H9 (cell line): ENCODE measurements around the gene CCKAR. TPM values are rescaled to one million over a fixed set of nuclear protein-coding genes. Genes with fewer than 3 reads are reported as not detected.

Source experiments
- DNase-seq: peaks from one replicate; pipeline ENCODE4 v3.0.0-alpha.2; 2017
- H2AFZ ChIP-seq: one replicate; pipeline ENCODE4 v1.6.1; 2013; ENCODE audit warnings: mild to moderate bottlenecking, low read length, control low read depth, moderate library complexity
- H2AK5ac ChIP-seq: 2 replicates; pipeline ENCODE4 v1.6.1; 2013; ENCODE audit warnings: low read length, control low read depth, mixed read lengths; ENCODE audit not compliant: insufficient read length
- H2BK120ac ChIP-seq: one replicate; pipeline ENCODE4 v1.6.1; 2013; ENCODE audit warnings: low read depth, mild to moderate bottlenecking, low read length, control low read depth, inconsistent platforms; ENCODE audit not compliant: poor library complexity, severe bottlenecking
- H2BK12ac ChIP-seq: 2 replicates; pipeline ENCODE4 v1.6.1; 2013; ENCODE audit warnings: low read length, control low read depth, mixed read lengths, low read depth; ENCODE audit not compliant: insufficient read length
- H2BK15ac ChIP-seq: 2 replicates; pipeline ENCODE4 v1.6.1; 2013; ENCODE audit warnings: low read depth, low read length, control low read depth
- H2BK20ac ChIP-seq: one replicate; pipeline ENCODE4 v1.6.1; 2013; ENCODE audit warnings: low read depth, mild to moderate bottlenecking, low read length, control low read depth, inconsistent platforms; ENCODE audit not compliant: poor library complexity, severe bottlenecking
- H2BK5ac ChIP-seq: 2 replicates; pipeline ENCODE4 v1.6.1; 2013; ENCODE audit warnings: low read length, control low read depth, mixed read lengths; ENCODE audit not compliant: insufficient read length
- H3K14ac ChIP-seq: 2 replicates; pipeline ENCODE4 v1.6.1; 2013; ENCODE audit warnings: low read length, control low read depth; ENCODE audit not compliant: insufficient read depth
- H3K18ac ChIP-seq: 2 replicates; pipeline ENCODE4 v1.6.1; 2013; ENCODE audit warnings: low read depth, mild to moderate bottlenecking, mixed read lengths, low read length, control low read depth; ENCODE audit not compliant: insufficient read length
- H3K23ac ChIP-seq: 2 replicates; pipeline ENCODE4 v1.6.1; 2013; ENCODE audit warnings: low read length, control low read depth, mixed read lengths, low read depth; ENCODE audit not compliant: insufficient read length
- H3K23me2 ChIP-seq: 2 replicates; pipeline ENCODE4 v1.6.1; 2013; ENCODE audit warnings: low read depth, mild to moderate bottlenecking, mixed read lengths, low read length, control low read depth; ENCODE audit not compliant: insufficient read length, poor library complexity, severe bottlenecking
- H3K27ac ChIP-seq: 2 replicates; pipeline ENCODE4 v1.5.1; 2013; ENCODE audit warnings: low read length, control low read depth, mixed read lengths, low read depth; ENCODE audit not compliant: insufficient read length
- H3K27me3 ChIP-seq: 2 replicates; pipeline ENCODE4 v1.6.1; 2013; ENCODE audit warnings: low read length, control low read depth, inconsistent platforms; ENCODE audit not compliant: insufficient read depth
- H3K4ac ChIP-seq: 2 replicates; pipeline ENCODE4 v1.6.1; 2013; ENCODE audit warnings: low read depth, mild to moderate bottlenecking, control low read depth, inconsistent platforms, low read length, moderate library complexity
- H3K4me1 ChIP-seq: 2 replicates; pipeline ENCODE4 v1.6.1; 2013; ENCODE audit warnings: low read length, control low read depth, inconsistent platforms; ENCODE audit not compliant: insufficient read depth
- H3K4me2 ChIP-seq: 2 replicates; pipeline ENCODE4 v1.6.1; 2013; ENCODE audit warnings: low read length, control low read depth, mixed read lengths; ENCODE audit not compliant: insufficient read length, insufficient read depth
- H3K56ac ChIP-seq: 2 replicates; pipeline ENCODE4 v1.6.1; 2013; ENCODE audit warnings: low read depth, mild to moderate bottlenecking, mixed read lengths, low read length, control low read depth; ENCODE audit not compliant: insufficient read length
- H3K79me1 ChIP-seq: 2 replicates; pipeline ENCODE4 v1.6.1; 2013; ENCODE audit warnings: low read depth, mild to moderate bottlenecking, moderate library complexity, low read length, control low read depth, inconsistent platforms; ENCODE audit not compliant: insufficient read depth, poor library complexity, severe bottlenecking
- H3K79me2 ChIP-seq: 2 replicates; pipeline ENCODE4 v1.6.1; 2013; ENCODE audit warnings: low read length, control low read depth, inconsistent platforms; ENCODE audit not compliant: insufficient read depth
- H3K9ac ChIP-seq: 2 replicates; pipeline ENCODE4 v1.6.1; 2013; ENCODE audit warnings: low read length, control low read depth, mixed read lengths; ENCODE audit not compliant: insufficient read length; ENCODE audit errors: extremely low read depth
- H3K9me3 ChIP-seq: one replicate; pipeline ENCODE4 v1.6.1; 2013; ENCODE audit warnings: low read depth, low read length, inconsistent platforms; ENCODE audit not compliant: control insufficient read depth
- H3T11ph ChIP-seq: one replicate; pipeline ENCODE4 v1.6.1; 2013; ENCODE audit warnings: mild to moderate bottlenecking, low read length, control low read depth, inconsistent platforms
- H4K20me1 ChIP-seq: one replicate; pipeline ENCODE4 v1.6.1; 2013; ENCODE audit not compliant: control insufficient read depth, insufficient read length, insufficient read depth
- H4K5ac ChIP-seq: 2 replicates; pipeline ENCODE4 v1.6.1; 2013; ENCODE audit warnings: low read depth, mild to moderate bottlenecking, mixed read lengths, low read length, control low read depth; ENCODE audit not compliant: insufficient read length
- H4K8ac ChIP-seq: replicated peaks from 2 replicates; pipeline ENCODE4 v1.6.1; 2013; ENCODE audit warnings: low read length, control low read depth, mixed read lengths, low read depth; ENCODE audit not compliant: insufficient read length
- H4K91ac ChIP-seq: 2 replicates; pipeline ENCODE4 v1.6.1; 2013; ENCODE audit warnings: low read depth, mild to moderate bottlenecking, moderate library complexity, mixed read lengths, low read length, control low read depth; ENCODE audit not compliant: insufficient read length
- H3K27ac Mint-ChIP-seq, 3 experiments: 2 replicates in 2 of 3; 3 replicates in 1 of 3; pipeline ENCODE4 v1.8.0; 2020 to 2021; ENCODE audit warnings: mixed read lengths in 3 of 3, mild to moderate bottlenecking in 1 of 3, moderate library complexity in 1 of 3
- H3K27me3 Mint-ChIP-seq: 2 replicates; pipeline ENCODE4 v1.8.0; 2021; ENCODE audit warnings: low read depth, mild to moderate bottlenecking, moderate library complexity, mixed read lengths
- H3K36me3 Mint-ChIP-seq, 3 experiments: 2 replicates in 2 of 3; 3 replicates in 1 of 3; pipeline ENCODE4 v1.8.0; 2020 to 2021; ENCODE audit warnings: low read depth in 3 of 3, mixed read lengths in 3 of 3; ENCODE audit not compliant: insufficient read depth in 1 of 3
- H3K4me1 Mint-ChIP-seq, 2 experiments: 2 replicates each; pipeline ENCODE4 v1.8.0; 2020; ENCODE audit warnings: mixed read lengths in 2 of 2
- H3K4me3 Mint-ChIP-seq, 2 experiments: 2 replicates in 1 of 2; 3 replicates in 1 of 2; pipeline ENCODE4 v1.8.0; 2020 to 2021; ENCODE audit warnings: mild to moderate bottlenecking in 2 of 2, mixed read lengths in 2 of 2, moderate library complexity in 1 of 2
- H3K9me3 Mint-ChIP-seq, 2 experiments: 2 replicates in 1 of 2; 3 replicates in 1 of 2; pipeline ENCODE4 v1.8.0; 2020; ENCODE audit warnings: mild to moderate bottlenecking in 2 of 2, mixed read lengths in 2 of 2, moderate library complexity in 1 of 2
- WGBS: extraction: QIAGEN DNeasy Blood & Tissue Kit; methylation state at CpG from one replicate; pipeline ENCODE4 v1.1.7; 2013; ENCODE audit warnings: missing lambda C conversion rate, low lambda C conversion rate, mixed read lengths; ENCODE audit not compliant: insufficient read length; ENCODE audit errors: extremely low coverage; 5-methylcytosine and 5-hydroxymethylcytosine counted together
- total RNA-seq: library from RNA; stranded (reverse); gene quantifications from 2 replicates; pipeline ENCODE4 v1.2.1, GENCODE V29; 2021
- TF ChIP-seq, protein P1 (sequence below): fragments of 200-600 bp; sonication (generic); conservative IDR thresholded peaks from 3 replicates; pipeline ENCODE4 v1.8.0; 2021; ENCODE audit warnings: antibody characterized with exemption, mild to moderate bottlenecking

Gene CCKAR
- total RNA-seq, 1 experiment from 2014 or later, result not detected

DNA sequence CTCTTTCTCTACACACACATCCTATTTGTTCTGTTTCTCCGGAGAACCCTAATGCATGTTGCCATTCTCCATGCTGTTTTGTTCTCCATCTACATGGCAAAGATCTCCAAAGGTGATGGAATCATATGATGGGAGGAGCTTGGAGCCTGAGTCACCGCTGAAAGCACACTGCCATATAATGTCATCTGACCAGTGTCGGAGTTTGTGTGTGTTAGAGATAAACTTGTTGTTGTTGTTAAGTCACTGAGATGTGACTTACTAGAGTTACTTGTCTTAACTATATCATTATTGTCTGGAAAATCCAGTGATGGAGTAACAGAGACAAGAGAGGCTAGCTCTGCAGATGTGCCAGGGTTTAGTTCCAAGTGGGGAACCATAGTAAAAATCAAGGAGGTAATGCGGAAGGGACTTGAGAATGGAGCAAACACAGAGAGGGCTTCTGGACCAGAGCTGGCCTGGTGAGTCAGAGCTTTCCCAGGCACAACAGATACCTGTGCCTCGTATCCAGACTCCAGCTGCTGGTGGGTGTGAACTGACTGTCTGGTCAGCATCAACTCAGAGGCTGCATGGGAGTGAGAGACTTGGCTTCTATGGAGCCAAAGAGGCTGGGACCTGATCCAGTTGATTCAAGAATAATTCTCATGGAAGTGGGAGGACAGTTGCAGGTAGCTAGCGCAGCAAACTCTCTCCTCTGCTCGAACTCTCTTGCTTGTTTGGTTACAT, 30.6 kb upstream of the CCKAR start:
- no peak overlapping the region for H2AK5ac ChIP-seq
- H4K91ac ChIP-seq, result no peak overlapping the region
- WGBS, result no CpG with 5 or more reads among the region's 7 CpGs
- no peak overlapping the region for H3K4me3 Mint-ChIP-seq
- no peak overlapping the region for H3T11ph ChIP-seq
- H2BK5ac ChIP-seq, result no peak overlapping the region
- H3K79me2 ChIP-seq, result no peaks in the 10 kb centered on the region
- H3K4me1 Mint-ChIP-seq, result no peaks in the 10 kb centered on the region
- no peaks in the 10 kb centered on the region for H3K4me1 ChIP-seq
- no peaks in the 10 kb centered on the region; the same call in 1 of the 2 replicates for H3K27me3 Mint-ChIP-seq
- no peaks in the 10 kb centered on the region for H3K36me3 Mint-ChIP-seq
- H3K27ac ChIP-seq, result no peak overlapping the region
- no peak overlapping the region for H3K14ac ChIP-seq
- H3K9ac ChIP-seq, result no peak overlapping the region
- H3K27me3 ChIP-seq, result no peaks in the 10 kb centered on the region
- TF ChIP-seq, protein P1, sequence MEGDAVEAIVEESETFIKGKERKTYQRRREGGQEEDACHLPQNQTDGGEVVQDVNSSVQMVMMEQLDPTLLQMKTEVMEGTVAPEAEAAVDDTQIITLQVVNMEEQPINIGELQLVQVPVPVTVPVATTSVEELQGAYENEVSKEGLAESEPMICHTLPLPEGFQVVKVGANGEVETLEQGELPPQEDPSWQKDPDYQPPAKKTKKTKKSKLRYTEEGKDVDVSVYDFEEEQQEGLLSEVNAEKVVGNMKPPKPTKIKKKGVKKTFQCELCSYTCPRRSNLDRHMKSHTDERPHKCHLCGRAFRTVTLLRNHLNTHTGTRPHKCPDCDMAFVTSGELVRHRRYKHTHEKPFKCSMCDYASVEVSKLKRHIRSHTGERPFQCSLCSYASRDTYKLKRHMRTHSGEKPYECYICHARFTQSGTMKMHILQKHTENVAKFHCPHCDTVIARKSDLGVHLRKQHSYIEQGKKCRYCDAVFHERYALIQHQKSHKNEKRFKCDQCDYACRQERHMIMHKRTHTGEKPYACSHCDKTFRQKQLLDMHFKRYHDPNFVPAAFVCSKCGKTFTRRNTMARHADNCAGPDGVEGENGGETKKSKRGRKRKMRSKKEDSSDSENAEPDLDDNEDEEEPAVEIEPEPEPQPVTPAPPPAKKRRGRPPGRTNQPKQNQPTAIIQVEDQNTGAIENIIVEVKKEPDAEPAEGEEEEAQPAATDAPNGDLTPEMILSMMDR, result no peak
- DNase-seq, result no peak
- no peak overlapping the region for H2BK12ac ChIP-seq
- no peaks in the 10 kb centered on the region for H3K9me3 ChIP-seq
- no peak overlapping the region for H2BK20ac ChIP-seq
- no peak overlapping the region for H3K4me2 ChIP-seq
- no peak overlapping the region for H3K56ac ChIP-seq
- H3K9me3 Mint-ChIP-seq, result no peaks in the 10 kb centered on the region
- no peaks in the 10 kb centered on the region for H4K20me1 ChIP-seq
- H2BK120ac ChIP-seq, result no peak overlapping the region
- H3K18ac ChIP-seq, result no peak overlapping the region
- no peak overlapping the region for H2BK15ac ChIP-seq
- no peak overlapping the region for H4K5ac ChIP-seq
- no peak overlapping the region for H3K23ac ChIP-seq
- H3K23me2 ChIP-seq, result no peaks in the 10 kb centered on the region
- no peak overlapping the region for H4K8ac ChIP-seq
- no peaks in the 10 kb centered on the region for H3K79me1 ChIP-seq
- no peak overlapping the region for H2AFZ ChIP-seq
- no peak overlapping the region for H3K4ac ChIP-seq
- H3K27ac Mint-ChIP-seq, result no peak overlapping the region
